IMR-90 (cell line): ENCODE data around the gene EPHB1.

Experiments used
- BHLHE40 ChIP-seq: fragments of 150-350 bp; IDR thresholded peaks from 2 replicates; pipeline ENCODE4 v1.6.1; 2016; ENCODE audit warnings: mild to moderate bottlenecking, low read depth, low read length
- CHD1 ChIP-seq: IDR thresholded peaks from 2 replicates; pipeline ENCODE4 v1.6.1; 2012; ENCODE audit warnings: low read depth, low read length, improper control_type of control experiment
- CTCF ChIP-seq: conservative IDR thresholded peaks from 2 replicates; pipeline ENCODE4 v1.5.1; 2012; ENCODE audit warnings: mild to moderate bottlenecking, low read depth, low read length, improper control_type of control experiment
- MAFK ChIP-seq: IDR thresholded peaks from 2 replicates; pipeline ENCODE4 v1.6.1; 2012; ENCODE audit warnings: low read depth, low read length, improper control_type of control experiment
- NFE2L2 ChIP-seq: fragments of 150-350 bp; IDR thresholded peaks from 2 replicates; pipeline ENCODE4 v1.6.1; 2016; ENCODE audit warnings: low read depth, mild to moderate bottlenecking, low read length
- POLR2A ChIP-seq: IDR thresholded peaks from 2 replicates; pipeline ENCODE4 v1.6.1; 2012; ENCODE audit warnings: mild to moderate bottlenecking, low read depth, low read length
- RAD21 ChIP-seq: IDR thresholded peaks from 2 replicates; pipeline ENCODE4 v1.6.1; 2012; ENCODE audit warnings: low read length, improper control_type of control experiment
- RFX5 ChIP-seq: IDR thresholded peaks from 2 replicates; pipeline ENCODE4 v1.8.0; 2012; ENCODE audit warnings: low read depth, mild to moderate bottlenecking, low read length, moderate library complexity
- SMC3 ChIP-seq: fragments of 150-350 bp; IDR thresholded peaks from 2 replicates; pipeline ENCODE4 v1.6.1; 2016; ENCODE audit warnings: low read depth, mild to moderate bottlenecking, antibody characterized with exemption, low read length, moderate library complexity
- TF ChIP-seq, protein P1 (sequence below): fragments of 150-350 bp; IDR thresholded peaks from 2 replicates; pipeline ENCODE4 v1.6.1; 2017; ENCODE audit warnings: mild to moderate bottlenecking, antibody characterized with exemption, low read length, low read depth

DNA sequence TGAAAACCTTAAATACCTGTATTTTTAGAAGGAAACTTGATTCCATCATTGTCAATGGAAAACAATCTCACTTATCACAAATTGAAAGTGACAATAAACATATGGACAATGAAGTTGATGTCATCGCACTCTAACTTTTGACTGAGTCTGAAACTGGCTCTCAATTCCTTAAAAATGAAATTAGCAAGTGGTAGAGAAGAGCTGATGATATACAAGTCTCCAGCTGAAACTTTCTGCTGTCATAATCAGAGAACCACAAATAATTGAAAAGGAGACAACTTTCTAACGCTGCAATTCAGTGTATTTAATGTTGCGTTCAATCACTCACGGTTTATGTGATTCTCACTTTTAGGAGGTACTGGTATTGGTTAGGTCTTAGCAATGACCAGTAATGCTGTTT is 37.5 kb downstream of the EPHB1 start:
- TF ChIP-seq BHLHE40: no peak
- TF ChIP-seq POLR2A: no peak
- TF ChIP-seq RAD21: no peak
- no peak for TF ChIP-seq RFX5
- no peak for TF ChIP-seq CTCF
- no peak for TF ChIP-seq MAFK
- TF ChIP-seq NFE2L2: no peak
- TF ChIP-seq SMC3: no peak
- TF ChIP-seq CHD1: no peak
- TF ChIP-seq, protein P1, sequence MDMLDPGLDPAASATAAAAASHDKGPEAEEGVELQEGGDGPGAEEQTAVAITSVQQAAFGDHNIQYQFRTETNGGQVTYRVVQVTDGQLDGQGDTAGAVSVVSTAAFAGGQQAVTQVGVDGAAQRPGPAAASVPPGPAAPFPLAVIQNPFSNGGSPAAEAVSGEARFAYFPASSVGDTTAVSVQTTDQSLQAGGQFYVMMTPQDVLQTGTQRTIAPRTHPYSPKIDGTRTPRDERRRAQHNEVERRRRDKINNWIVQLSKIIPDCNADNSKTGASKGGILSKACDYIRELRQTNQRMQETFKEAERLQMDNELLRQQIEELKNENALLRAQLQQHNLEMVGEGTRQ: no peak
